HG03139 (cell line): Measurements from ENCODE around the gene CNGA3.

Experiments used
- ATAC-seq: cut with Tn5 transposase; IDR thresholded peaks from one replicate; pipeline ENCODE4 v1.9.1; 2021; ENCODE audit not compliant: unreplicated experiment

Gene CNGA3

GRCh38 chr2:98376301-98376910 lies 30.1 kb downstream of the CNGA3 start:
- no peak for ATAC-seq

GRCh38 chr2:98376996-98377395 lies 30.7 kb downstream of the CNGA3 start:
- ATAC-seq, result no peak

GRCh38 chr2:98377544-98377943 lies 31.3 kb downstream of the CNGA3 start:
- ATAC-seq, result no peak

- ATAC-seq, result no peak
Measured at GRCh38 chr2:98378196-98378595, 31.9 kb downstream of the CNGA3 start.

GRCh38 chr2:98378901-98379300 lies 32.6 kb downstream of the CNGA3 start:
- ATAC-seq, result no peak

GRCh38 chr2:98379311-98380202 lies 33.3 kb downstream of the CNGA3 start:
- ATAC-seq, result no peak

- ATAC-seq, result no peak
Measured at GRCh38 chr2:98380203-98380535, 33.9 kb downstream of the CNGA3 start.

- ATAC-seq, result no peak
Measured at GRCh38 chr2:98381494-98381893, 35.2 kb downstream of the CNGA3 start.

GRCh38 chr2:98382086-98382485 lies 35.8 kb downstream of the CNGA3 start:
- ATAC-seq, result no peak

- no peak for ATAC-seq
Measured at GRCh38 chr2:98382739-98383138, 36.5 kb downstream of the CNGA3 start.

GRCh38 chr2:98383166-98383565 lies 36.9 kb downstream of the CNGA3 start:
- no peak for ATAC-seq

GRCh38 chr2:98385050-98385699 lies 38.9 kb downstream of the CNGA3 start:
- ATAC-seq, result no peak

GRCh38 chr2:98387478-98387877 lies 41.2 kb downstream of the CNGA3 start:
- no peak for ATAC-seq

- ATAC-seq, result no peak
Measured at GRCh38 chr2:98388081-98388480, 41.8 kb downstream of the CNGA3 start.

- ATAC-seq, result no peak
Measured at GRCh38 chr2:98388601-98389250, 42.5 kb downstream of the CNGA3 start.

GRCh38 chr2:98389251-98389605 lies 43.0 kb downstream of the CNGA3 start:
- ATAC-seq, result no peak

- no peak for ATAC-seq
Measured at GRCh38 chr2:98390571-98391476, 44.6 kb downstream of the CNGA3 start.

GRCh38 chr2:98391581-98392270 lies 45.5 kb downstream of the CNGA3 start:
- no peak for ATAC-seq

GRCh38 chr2:98393354-98393753 lies 47.1 kb downstream of the CNGA3 start:
- no peak for ATAC-seq

GRCh38 chr2:98394595-98395153 lies 48.4 kb downstream of the CNGA3 start:
- ATAC-seq, result no peak
